ENCODE measurements around the gene IQGAP2. TPM values are rescaled to one million over a fixed set of nuclear protein-coding genes. Genes with fewer than 3 reads are reported as not detected.

IQGAP2 gene
- total RNA-seq, 1 experiment from 2014 or later, result 0.59 TPM

DNA sequence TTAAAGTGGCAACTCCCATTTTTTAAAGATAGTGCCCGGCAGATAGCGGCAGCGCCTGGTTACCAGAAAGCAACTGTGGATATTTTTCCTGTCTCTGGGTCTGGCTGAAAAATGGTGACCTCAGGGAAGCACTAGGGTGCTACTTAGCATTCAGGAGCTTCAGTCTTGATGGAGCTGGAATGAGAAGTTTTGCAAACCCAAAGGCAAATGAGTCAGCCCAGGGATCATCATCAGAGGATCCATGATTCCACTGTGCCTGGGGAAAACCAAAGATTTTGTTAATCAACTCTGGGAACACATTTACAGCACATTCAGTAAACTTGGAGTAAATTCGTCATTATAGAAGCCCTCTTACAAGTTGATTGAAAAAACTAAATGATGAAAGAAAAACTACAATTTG is 339.5 kb downstream of the IQGAP2 start:
- Histone ChIP-seq H3K27me3 (ENCODE audit: control insufficient read depth, insufficient read depth, low read length) (no peaks in the 10 kb centered on the region), H3K27ac (ENCODE audit: low read length) (no peak overlapping the region), H3K9me3 (ENCODE audit: control insufficient read depth, insufficient read depth, low read depth, low read length) (no peaks in the 10 kb centered on the region), H3K4me3 (ENCODE audit: low read depth in 2 of 2, low read length in 2 of 2) (no peak overlapping the region), H3K4me1 (ENCODE audit: control insufficient read depth, insufficient read depth, low read length) (peaks cover 7% of the 10 kb centered on the region; the same call in 1 of the 2 replicates), H3K36me3 (ENCODE audit: control insufficient read depth, insufficient read depth, low read length) (no peaks in the 10 kb centered on the region)
- intact Hi-C loops (cut with micrococcal nuclease; ENCODE audit: unreplicated experiment) (no loop called here), in situ Hi-C loops (cut with HindIII; ENCODE audit: low pct_unique_long_range_greater_than_20kb, low sequenced_read_pairs) (no loop called here)
- no peak for TF ChIP-seq TCF7L2 (IDR thresholded peaks at IDR 0.05; ENCODE audit: low read depth, low read length)
- no peak for TF ChIP-seq POLR2AphosphoS5 (IDR thresholded peaks at IDR 0.05; ENCODE audit: low read depth, low read length)
- TF ChIP-seq REST (IDR thresholded peaks at IDR 0.05; ENCODE audit: insufficient read depth in 1 of 2, low read depth in 2 of 2, low read length in 1 of 2), result no peak
- TF ChIP-seq, protein P1, sequence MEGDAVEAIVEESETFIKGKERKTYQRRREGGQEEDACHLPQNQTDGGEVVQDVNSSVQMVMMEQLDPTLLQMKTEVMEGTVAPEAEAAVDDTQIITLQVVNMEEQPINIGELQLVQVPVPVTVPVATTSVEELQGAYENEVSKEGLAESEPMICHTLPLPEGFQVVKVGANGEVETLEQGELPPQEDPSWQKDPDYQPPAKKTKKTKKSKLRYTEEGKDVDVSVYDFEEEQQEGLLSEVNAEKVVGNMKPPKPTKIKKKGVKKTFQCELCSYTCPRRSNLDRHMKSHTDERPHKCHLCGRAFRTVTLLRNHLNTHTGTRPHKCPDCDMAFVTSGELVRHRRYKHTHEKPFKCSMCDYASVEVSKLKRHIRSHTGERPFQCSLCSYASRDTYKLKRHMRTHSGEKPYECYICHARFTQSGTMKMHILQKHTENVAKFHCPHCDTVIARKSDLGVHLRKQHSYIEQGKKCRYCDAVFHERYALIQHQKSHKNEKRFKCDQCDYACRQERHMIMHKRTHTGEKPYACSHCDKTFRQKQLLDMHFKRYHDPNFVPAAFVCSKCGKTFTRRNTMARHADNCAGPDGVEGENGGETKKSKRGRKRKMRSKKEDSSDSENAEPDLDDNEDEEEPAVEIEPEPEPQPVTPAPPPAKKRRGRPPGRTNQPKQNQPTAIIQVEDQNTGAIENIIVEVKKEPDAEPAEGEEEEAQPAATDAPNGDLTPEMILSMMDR (IDR thresholded peaks at IDR 0.05), result no peak
- TF ChIP-seq SIN3A (IDR thresholded peaks at IDR 0.05; ENCODE audit: borderline replicate concordance, insufficient read depth, low read depth, low read length), result no peak
- BruUV-seq (replicated peaks), result no TSS peak
- ChIA-PET CTCF (no interaction called here), POLR2A (interaction anchor here (0.7 kb wide), 1 partner anchor 65 kb away, joined by 3 read pairs; no protein-coding TSS in a partner anchor)
- ATAC-seq, result no peak
- DNase-seq (ENCODE audit: low read depth, low spot score), result no peak

- in situ Hi-C loops (cut with HindIII; ENCODE audit: low pct_unique_long_range_greater_than_20kb, low sequenced_read_pairs) (no loop called here), intact Hi-C loops (cut with micrococcal nuclease; ENCODE audit: unreplicated experiment) (no loop called here)
- DNase-seq (ENCODE audit: low read depth, low spot score), result no peak
- no peak overlapping the region for H3K4me3 ChIP-seq (ENCODE audit: low read depth in 2 of 2, low read length in 2 of 2)
- no TSS peak for BruUV-seq (replicated peaks)
- no peak overlapping the region for H3K27ac ChIP-seq (ENCODE audit: low read length)
- no peak for ATAC-seq
- TF ChIP-seq POLR2AphosphoS5 (IDR thresholded peaks at IDR 0.05; ENCODE audit: low read depth, low read length) (no peak), TCF7L2 (IDR thresholded peaks at IDR 0.05; ENCODE audit: low read depth, low read length) (no peak), REST (IDR thresholded peaks at IDR 0.05; ENCODE audit: insufficient read depth in 1 of 2, low read depth in 2 of 2, low read length in 1 of 2) (no peak), SIN3A (IDR thresholded peaks at IDR 0.05; ENCODE audit: borderline replicate concordance, insufficient read depth, low read depth, low read length) (no peak)
- TF ChIP-seq, protein P1 (IDR thresholded peaks at IDR 0.05), result no peak
- no peaks in the 10 kb centered on the region for H3K36me3 ChIP-seq (ENCODE audit: control insufficient read depth, insufficient read depth, low read length)
- CTCF ChIA-PET, result interaction anchor here (0.9 kb wide), 1 partner anchor 30 kb away, joined by 3 read pairs; no protein-coding TSS in a partner anchor
- H3K4me1 ChIP-seq (ENCODE audit: control insufficient read depth, insufficient read depth, low read length), result peaks cover under 1% of the 10 kb centered on the region; the same call in 1 of the 2 replicates
- no peaks in the 10 kb centered on the region for H3K27me3 ChIP-seq (ENCODE audit: control insufficient read depth, insufficient read depth, low read length)
- no peaks in the 10 kb centered on the region for H3K9me3 ChIP-seq (ENCODE audit: control insufficient read depth, insufficient read depth, low read depth, low read length)
- POLR2A ChIA-PET, result no interaction called here
Observed at GRCh38 chr5:76744632-76745031, 341.5 kb downstream of the IQGAP2 start.
